Esophagus muscularis mucosa (tissue), 4 donors: ENCODE data around the gene CPAMD8. TPM values are rescaled to one million over a fixed set of nuclear protein-coding genes. Genes with fewer than 3 reads are reported as not detected.
"Not testable (repeated sequence)": the region's sequence is repeated elsewhere in the genome, so short reads cannot be mapped to it uniquely, and the experiment has no call there.

Experiments used
- DNase-seq: peaks from one replicate; pipeline ENCODE4 v3.0.0-alpha.2; 2017; ENCODE audit errors: extremely low spot score
- H3K27ac ChIP-seq, 4 donors: fragments of 200-600 bp; sonication (generic); replicated peaks in 1 of 4; 1 replicate in 3 of 4; 2 replicates in 1 of 4; pipeline ENCODE4 v1.5.1; 2016 to 2019; ENCODE audit warnings: mild to moderate bottlenecking in 1 of 4
- H3K27me3 ChIP-seq, 4 donors: fragments of 200-600 bp; sonication (generic); one replicate each; pipeline versions ENCODE4 v1.5.1 to v1.6.0; 2016 to 2019
- H3K36me3 ChIP-seq, 4 donors: fragments of 200-600 bp; sonication (generic); one replicate each; pipeline ENCODE4 v1.5.1; 2016 to 2019
- H3K4me1 ChIP-seq, 4 donors: fragments of 200-600 bp; sonication (generic); one replicate each; pipeline ENCODE4 v1.5.1; 2016 to 2019
- H3K4me3 ChIP-seq, 4 donors: fragments of 200-600 bp; sonication (generic); 1 replicate in 2 of 4; 2 replicates in 2 of 4; pipeline ENCODE4 v1.5.1; 2016 to 2019; ENCODE audit warnings: mild to moderate bottlenecking in 4 of 4, moderate library complexity in 1 of 4
- H3K9me3 ChIP-seq, 4 donors: fragments of 200-600 bp; sonication (generic); 1 replicate in 3 of 4; 2 replicates in 1 of 4; pipeline ENCODE4 v1.5.1; 2016 to 2019
- EP300 ChIP-seq: sonication (generic); formaldehyde crosslinking; IDR thresholded peaks from one replicate; pipeline ENCODE4 v1.6.1; 2017; ENCODE audit warnings: antibody characterized with exemption
- POLR2A ChIP-seq: fragments of 450-650 bp; IDR thresholded peaks from one replicate; pipeline ENCODE4 v1.6.1; 2017; ENCODE audit warnings: antibody characterized with exemption, moderate library complexity, mild to moderate bottlenecking, low read depth
- POLR2AphosphoS5 ChIP-seq, 2 donors: sonication (generic); formaldehyde crosslinking; IDR thresholded peaks; one replicate each; pipeline ENCODE4 v1.6.1; 2017; ENCODE audit warnings: antibody characterized with exemption in 2 of 2
- WGBS: methylation state at CpG from one replicate; pipeline ENCODE4 v1.1.5; 2018; 5-methylcytosine and 5-hydroxymethylcytosine counted together
- intact Hi-C: fragments of 100-400 bp; cut with DNase I; formaldehyde crosslinking; loops from one replicate; pipeline ENCODE4 v1.15.1; 2023
- total RNA-seq, 4 donors: library from RNA; depleted of rRNA; stranded (reverse); fragments of >200 nt; gene quantifications; one replicate each; pipeline versions ENCODE4 v1.1.0 to v1.2.1, GENCODE V29; 2016
- TF ChIP-seq, protein P1 (sequence below), 3 experiments: fragments of 200-600 bp in 2 of 3; fragments of 450-650 bp in 1 of 3; sonication (generic) in 2 of 3; IDR thresholded peaks; one replicate each; pipeline ENCODE4 v1.5.1; 2017 to 2019; ENCODE audit warnings: antibody characterized with exemption in 3 of 3, mild to moderate bottlenecking in 2 of 3, moderate library complexity in 1 of 3

Gene CPAMD8
- total RNA-seq, 4 donors from 2014 or later = 9.6 to 21.0 (median 13.0) TPM

DNA sequence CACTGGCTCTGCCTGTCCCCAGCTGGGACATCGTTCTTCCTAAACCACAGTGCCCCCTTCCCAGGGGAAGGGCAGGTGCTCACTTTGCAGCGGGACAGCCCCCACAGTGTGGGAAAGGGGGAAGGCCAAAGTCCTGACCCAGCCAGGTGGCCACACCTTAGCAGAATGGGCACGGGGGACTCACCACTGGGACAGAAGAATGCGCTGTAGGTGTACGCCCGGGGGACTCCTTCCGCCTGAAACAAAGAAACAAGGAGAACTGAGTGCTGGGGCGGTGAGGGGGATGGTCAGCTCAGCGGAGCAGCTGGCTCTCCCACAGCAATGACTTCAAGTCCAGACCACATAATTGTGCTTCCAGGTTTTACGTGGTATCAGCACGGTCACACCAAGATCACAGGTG lies 88.4 kb downstream of the CPAMD8 start:
- no peak overlapping the region for H3K4me3 ChIP-seq

DNA sequence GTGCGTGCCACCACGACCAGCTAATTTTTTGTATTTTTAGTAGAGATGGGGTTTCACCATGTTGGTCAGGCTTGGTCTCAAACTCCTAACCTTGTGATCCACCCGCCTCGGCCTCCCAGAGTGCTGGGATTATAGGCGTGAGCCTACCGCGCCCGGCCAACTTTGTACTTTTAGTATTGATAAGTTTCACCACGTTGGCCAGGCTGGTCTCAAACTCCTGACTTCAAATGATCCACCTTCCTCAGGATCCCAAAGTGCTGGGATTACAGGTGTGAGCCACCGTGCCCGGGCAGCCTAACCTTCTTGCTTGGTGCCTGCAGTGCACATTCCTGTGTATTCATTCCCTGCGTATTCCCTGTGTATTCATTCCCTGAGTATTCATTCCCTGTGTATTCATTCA lies 88.8 kb downstream of the CPAMD8 start:
- H3K4me1 ChIP-seq, H3K27ac ChIP-seq, H3K4me3 ChIP-seq, DNase-seq, H3K27me3 ChIP-seq: not testable (repeated sequence)
- Histone ChIP-seq H3K9me3 (peaks cover 0 to 24% (median 6%) of the 10 kb centered on the region in 4 donors), H3K36me3 (peaks cover 0 to 21% (median 0%) of the 10 kb centered on the region in 4 donors)
- intact Hi-C loops = loop anchor here (10.0 kb wide), 1 partner anchor 143 kb away; no protein-coding TSS in a partner anchor
- 93% methylated on average over 12 of the region's 12 CpGs for WGBS

More for the DNA sequence above, 88.4 kb downstream of the CPAMD8 start:
- WGBS = 82% methylated on average over 11 of the region's 11 CpGs
- Histone ChIP-seq H3K4me1 (no peaks in the 10 kb centered on the region), H3K36me3 (peaks cover 0 to 21% (median 0%) of the 10 kb centered on the region in 4 donors), H3K27me3 (no peaks in the 10 kb centered on the region), H3K27ac (no peak overlapping the region), H3K9me3 (peaks cover 0 to 21% (median 6%) of the 10 kb centered on the region in 4 donors)
- no peak for TF ChIP-seq POLR2AphosphoS5 (IDR thresholded peaks at IDR 0.05)
- TF ChIP-seq, protein P1, sequence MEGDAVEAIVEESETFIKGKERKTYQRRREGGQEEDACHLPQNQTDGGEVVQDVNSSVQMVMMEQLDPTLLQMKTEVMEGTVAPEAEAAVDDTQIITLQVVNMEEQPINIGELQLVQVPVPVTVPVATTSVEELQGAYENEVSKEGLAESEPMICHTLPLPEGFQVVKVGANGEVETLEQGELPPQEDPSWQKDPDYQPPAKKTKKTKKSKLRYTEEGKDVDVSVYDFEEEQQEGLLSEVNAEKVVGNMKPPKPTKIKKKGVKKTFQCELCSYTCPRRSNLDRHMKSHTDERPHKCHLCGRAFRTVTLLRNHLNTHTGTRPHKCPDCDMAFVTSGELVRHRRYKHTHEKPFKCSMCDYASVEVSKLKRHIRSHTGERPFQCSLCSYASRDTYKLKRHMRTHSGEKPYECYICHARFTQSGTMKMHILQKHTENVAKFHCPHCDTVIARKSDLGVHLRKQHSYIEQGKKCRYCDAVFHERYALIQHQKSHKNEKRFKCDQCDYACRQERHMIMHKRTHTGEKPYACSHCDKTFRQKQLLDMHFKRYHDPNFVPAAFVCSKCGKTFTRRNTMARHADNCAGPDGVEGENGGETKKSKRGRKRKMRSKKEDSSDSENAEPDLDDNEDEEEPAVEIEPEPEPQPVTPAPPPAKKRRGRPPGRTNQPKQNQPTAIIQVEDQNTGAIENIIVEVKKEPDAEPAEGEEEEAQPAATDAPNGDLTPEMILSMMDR (IDR thresholded peaks at IDR 0.05) = no peak
- no peak for TF ChIP-seq POLR2A
- TF ChIP-seq EP300 = no peak
- no peak for DNase-seq
- intact Hi-C loops = loop anchor here (10.0 kb wide), 1 partner anchor 143 kb away; no protein-coding TSS in a partner anchor

DNA sequence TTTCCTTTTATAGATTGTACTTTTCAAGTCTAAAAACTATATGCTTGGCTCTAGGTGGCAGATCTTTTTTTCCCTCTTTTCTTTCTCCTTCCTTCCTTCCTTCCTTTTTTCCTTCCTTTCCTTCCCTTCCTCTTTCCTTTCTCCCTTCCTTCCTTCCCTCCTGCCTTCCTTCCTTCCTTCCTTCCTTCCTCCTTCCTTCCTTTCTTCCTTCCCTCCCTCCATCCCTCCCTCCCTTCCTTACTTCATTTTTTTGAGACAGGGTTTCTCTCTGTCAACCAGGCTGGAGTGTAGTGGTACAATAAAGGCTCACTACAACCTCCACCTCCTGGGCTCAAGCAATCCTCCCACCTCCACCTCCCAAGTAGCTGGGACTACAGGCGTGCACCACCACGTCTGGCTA lies 89.7 kb downstream of the CPAMD8 start:
- Histone ChIP-seq H3K27me3 (no peaks in the 10 kb centered on the region), H3K4me3 (no peak overlapping the region)
- 90% methylated on average over 2 of the region's 2 CpGs for whole genome bisulfite sequencing

DNA sequence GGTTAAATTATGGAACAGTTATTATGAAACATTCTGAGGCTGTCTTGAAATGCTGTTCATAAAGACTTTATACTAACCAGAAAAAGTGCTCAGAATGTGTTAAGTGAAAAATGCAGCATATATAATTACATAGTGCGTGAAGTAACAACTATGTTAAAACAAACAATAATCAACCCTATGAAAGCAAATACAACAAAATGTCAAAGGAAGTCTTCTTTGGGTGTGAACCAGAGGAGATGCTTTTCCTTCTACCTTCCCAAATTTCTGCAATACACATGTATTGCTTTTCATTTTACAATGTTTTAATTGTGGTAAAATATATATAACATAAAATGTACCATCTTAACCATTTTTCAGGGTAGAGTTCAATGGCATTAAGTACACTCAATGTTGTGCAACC lies 92.1 kb downstream of the CPAMD8 start:
- WGBS = 86% methylated on average over 1 of the region's 1 CpG
- Histone ChIP-seq H3K9me3 (peaks cover 0 to 28% (median 7%) of the 10 kb centered on the region in 4 donors), H3K27ac (no peak overlapping the region), H3K4me1 (no peaks in the 10 kb centered on the region), H3K27me3 (no peaks in the 10 kb centered on the region), H3K36me3 (peaks cover 0 to 19% (median 0%) of the 10 kb centered on the region in 4 donors), H3K4me3 (no peak overlapping the region)
- DNase-seq = no peak
- intact Hi-C loops = loop anchor here (10.0 kb wide), 1 partner anchor 140 kb away; no protein-coding TSS in a partner anchor
- no peak for TF ChIP-seq POLR2A
- TF ChIP-seq POLR2AphosphoS5 (IDR thresholded peaks at IDR 0.05) = no peak
- TF ChIP-seq EP300 = no peak
- TF ChIP-seq, protein P1 (IDR thresholded peaks at IDR 0.05) = no peak

More for the DNA sequence above, 89.7 kb downstream of the CPAMD8 start:
- DNase-seq = no peak
- peaks cover 0 to 24% (median 6%) of the 10 kb centered on the region in 4 donors for H3K9me3 ChIP-seq
- H3K27ac ChIP-seq = no peak overlapping the region
- no peak for TF ChIP-seq EP300
- TF ChIP-seq, protein P1 (IDR thresholded peaks at IDR 0.05) = no peak
- no peak for TF ChIP-seq POLR2AphosphoS5 (IDR thresholded peaks at IDR 0.05)
- no peak for TF ChIP-seq POLR2A
- H3K36me3 ChIP-seq = peaks cover 0 to 21% (median 0%) of the 10 kb centered on the region in 4 donors
- H3K4me1 ChIP-seq = no peaks in the 10 kb centered on the region
- intact Hi-C loops = loop anchor here (10.0 kb wide), 1 partner anchor 142 kb away; no protein-coding TSS in a partner anchor

DNA sequence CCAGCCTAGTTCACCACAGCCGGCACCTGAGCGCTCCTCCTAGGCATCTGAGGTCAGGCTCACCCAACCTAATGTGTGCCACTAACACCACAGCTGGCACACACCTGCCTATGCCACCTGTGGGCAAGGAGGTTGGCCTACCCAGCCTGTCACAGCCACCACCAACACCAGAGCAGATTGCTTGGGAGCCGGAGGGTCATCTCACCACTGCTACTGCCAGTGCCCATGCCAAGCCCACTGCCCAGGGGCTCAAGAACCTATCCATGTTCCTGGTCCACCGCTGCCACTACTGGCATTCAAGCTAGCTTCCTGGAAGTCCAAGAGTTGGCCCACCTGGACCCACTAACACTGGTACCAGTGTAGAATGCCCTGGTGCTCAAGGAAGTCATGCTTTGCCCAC lies 95.3 kb downstream of the CPAMD8 start:
- intact Hi-C loops = loop anchor here (10.0 kb wide), 1 partner anchor 137 kb away; no protein-coding TSS in a partner anchor
- 89% methylated on average over 3 of the region's 4 CpGs for WGBS

More for the DNA sequence above, 95.3 kb downstream of the CPAMD8 start:
- peaks cover 0 to 6% (median 0%) of the 10 kb centered on the region in 4 donors for H3K27me3 ChIP-seq
- H3K36me3 ChIP-seq = peaks cover 0 to 12% (median 0%) of the 10 kb centered on the region in 4 donors
- TF ChIP-seq POLR2AphosphoS5 (IDR thresholded peaks at IDR 0.05) = no peak
- TF ChIP-seq, protein P1 (IDR thresholded peaks at IDR 0.05) = no peak
- no peak for TF ChIP-seq POLR2A
- TF ChIP-seq EP300 = no peak
- H3K9me3 ChIP-seq = peaks cover 0 to 28% (median 8%) of the 10 kb centered on the region in 4 donors
- no peak overlapping the region for H3K27ac ChIP-seq
- no peak for DNase-seq
- H3K4me3 ChIP-seq = no peak overlapping the region
- H3K4me1 ChIP-seq = no peaks in the 10 kb centered on the region
